Tibial nerve (tissue), 4 donors: ENCODE results near the gene FAM171A1. TPM values are rescaled to one million over a fixed set of nuclear protein-coding genes. Genes with fewer than 3 reads are reported as not detected.

Source experiments
- DNase-seq, 2 donors: peaks; one replicate each; pipeline ENCODE4 v3.0.0-alpha.2; 2019; ENCODE audit warnings: low spot score in 2 of 2
- H3K27ac ChIP-seq, 4 donors: fragments of 200-600 bp; sonication (generic) in 3 of 4; one replicate each; pipeline ENCODE4 v1.5.1; 2017 to 2019; ENCODE audit warnings: mild to moderate bottlenecking in 1 of 4
- H3K27me3 ChIP-seq, 2 donors: fragments of 200-600 bp; sonication (generic) in 1 of 2; one replicate each; pipeline versions ENCODE4 v1.5.1 to v1.6.0; 2017 to 2019
- H3K36me3 ChIP-seq, 3 donors: fragments of 200-600 bp; sonication (generic); one replicate each; pipeline ENCODE4 v1.5.1; 2018 to 2019
- H3K4me1 ChIP-seq, 4 donors: fragments of 200-600 bp; sonication (generic) in 3 of 4; one replicate each; pipeline ENCODE4 v1.5.1; 2017 to 2019
- H3K4me3 ChIP-seq, 4 donors: fragments of 200-600 bp; sonication (generic) in 3 of 4; one replicate each; pipeline ENCODE4 v1.5.1; 2017 to 2019; ENCODE audit warnings: mild to moderate bottlenecking in 1 of 4, moderate library complexity in 1 of 4
- H3K9me3 ChIP-seq, 4 donors: fragments of 200-600 bp; sonication (generic) in 3 of 4; one replicate each; pipeline ENCODE4 v1.5.1; 2017 to 2019
- EP300 ChIP-seq, 2 donors: sonication (generic); formaldehyde crosslinking; IDR thresholded peaks; one replicate each; pipeline ENCODE4 v1.6.1; 2017; ENCODE audit warnings: antibody characterized with exemption in 2 of 2, mild to moderate bottlenecking in 1 of 2
- POLR2A ChIP-seq, 2 donors: fragments of 450-650 bp; IDR thresholded peaks; one replicate each; pipeline ENCODE4 v1.6.1; 2017; ENCODE audit warnings: antibody characterized with exemption in 2 of 2, mild to moderate bottlenecking in 2 of 2, moderate library complexity in 2 of 2
- WGBS, 2 donors: methylation state at CpG; one replicate each; pipeline ENCODE4 v1.1.5; 2018; 5-methylcytosine and 5-hydroxymethylcytosine counted together
- total RNA-seq, 4 donors: library from RNA; depleted of rRNA; stranded (reverse); fragments of >200 nt; gene quantifications; one replicate each; pipeline ENCODE4 v1.1.0, GENCODE V29; 2016
- TF ChIP-seq, protein P1 (sequence below), 5 experiments: fragments of 200-600 bp in 3 of 5; fragments of 450-650 bp in 2 of 5; sonication (generic) in 3 of 5; IDR thresholded peaks; one replicate each; pipeline ENCODE4 v1.5.1; 2016 to 2019; ENCODE audit warnings: antibody characterized with exemption in 5 of 5, mild to moderate bottlenecking in 3 of 5, moderate library complexity in 2 of 5

The FAM171A1 gene
- total RNA-seq, 4 donors from 2014 or later: 15.3 to 31.2 (median 21.2) TPM

DNA sequence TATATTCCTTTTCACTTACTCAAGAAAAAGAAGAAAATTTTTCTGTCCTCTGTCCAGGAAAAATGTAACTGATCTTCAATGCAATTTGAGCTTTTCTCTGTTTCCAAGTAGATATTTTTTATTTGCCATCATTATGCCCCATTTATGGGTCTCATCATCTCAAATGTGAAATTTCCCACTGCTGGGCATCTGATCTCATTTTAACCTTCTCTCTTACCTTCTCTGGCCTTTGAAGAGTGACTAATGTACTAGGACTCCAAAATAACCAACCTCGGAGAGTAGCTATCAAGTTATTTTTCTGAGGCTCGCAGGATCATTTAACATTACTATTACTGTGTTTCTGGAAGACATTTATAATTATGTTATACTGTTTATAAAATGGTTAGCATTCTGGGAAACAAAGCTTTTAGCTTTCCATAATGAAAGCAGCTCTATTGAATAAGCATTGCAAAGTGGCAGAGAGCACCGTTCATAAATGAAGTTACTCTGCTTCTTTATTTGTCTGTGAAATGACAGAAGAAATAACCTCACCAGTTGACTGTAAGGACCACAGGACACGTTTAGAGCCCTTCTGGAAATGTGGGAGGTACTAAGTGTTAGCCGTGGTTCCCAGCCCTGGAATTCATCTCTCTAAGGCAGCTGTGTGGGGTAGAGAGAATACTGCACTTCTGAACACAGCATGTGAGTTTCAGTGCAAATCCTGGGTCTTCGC is 169.3 kb downstream of the FAM171A1 start:
- WGBS, 2 donors: 44 to 47% methylated on average over 6 of the region's 6 CpGs
- no peak for TF ChIP-seq EP300 (IDR thresholded peaks at IDR 0.05)
- TF ChIP-seq POLR2A (IDR thresholded peaks at IDR 0.05): no peak
- TF ChIP-seq, protein P1, sequence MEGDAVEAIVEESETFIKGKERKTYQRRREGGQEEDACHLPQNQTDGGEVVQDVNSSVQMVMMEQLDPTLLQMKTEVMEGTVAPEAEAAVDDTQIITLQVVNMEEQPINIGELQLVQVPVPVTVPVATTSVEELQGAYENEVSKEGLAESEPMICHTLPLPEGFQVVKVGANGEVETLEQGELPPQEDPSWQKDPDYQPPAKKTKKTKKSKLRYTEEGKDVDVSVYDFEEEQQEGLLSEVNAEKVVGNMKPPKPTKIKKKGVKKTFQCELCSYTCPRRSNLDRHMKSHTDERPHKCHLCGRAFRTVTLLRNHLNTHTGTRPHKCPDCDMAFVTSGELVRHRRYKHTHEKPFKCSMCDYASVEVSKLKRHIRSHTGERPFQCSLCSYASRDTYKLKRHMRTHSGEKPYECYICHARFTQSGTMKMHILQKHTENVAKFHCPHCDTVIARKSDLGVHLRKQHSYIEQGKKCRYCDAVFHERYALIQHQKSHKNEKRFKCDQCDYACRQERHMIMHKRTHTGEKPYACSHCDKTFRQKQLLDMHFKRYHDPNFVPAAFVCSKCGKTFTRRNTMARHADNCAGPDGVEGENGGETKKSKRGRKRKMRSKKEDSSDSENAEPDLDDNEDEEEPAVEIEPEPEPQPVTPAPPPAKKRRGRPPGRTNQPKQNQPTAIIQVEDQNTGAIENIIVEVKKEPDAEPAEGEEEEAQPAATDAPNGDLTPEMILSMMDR (IDR thresholded peaks at IDR 0.05): no peak
- no peaks in the 10 kb centered on the region for H3K9me3 ChIP-seq
- no peak overlapping the region for H3K4me3 ChIP-seq
- peaks cover 0 to 4% (median 0%) of the 10 kb centered on the region in 3 donors for H3K36me3 ChIP-seq
- no peak for DNase-seq
- H3K27ac ChIP-seq: no peak overlapping the region
- peaks cover 0 to 20% (median 3%) of the 10 kb centered on the region in 4 donors for H3K4me1 ChIP-seq
- H3K27me3 ChIP-seq: no peaks in the 10 kb centered on the region

DNA sequence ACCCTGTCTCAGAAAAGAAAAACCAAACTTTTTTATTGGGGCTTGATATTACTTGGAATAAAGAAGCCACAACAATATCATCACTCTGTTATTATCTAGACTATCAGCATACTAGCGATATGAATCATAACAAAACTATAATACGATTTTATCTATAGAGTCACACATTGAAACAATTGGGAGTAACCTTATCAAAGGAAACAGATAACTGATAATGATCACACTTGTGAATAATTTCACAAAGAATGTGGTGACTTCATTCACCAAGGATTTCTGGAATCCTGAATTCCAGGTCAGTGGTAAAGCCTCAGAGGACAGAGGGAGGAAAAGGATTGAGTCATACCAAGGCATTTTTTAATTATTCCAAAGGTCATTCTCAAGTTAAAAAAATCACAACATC is 170.5 kb downstream of the FAM171A1 start:
- Histone ChIP-seq H3K27me3 (no peaks in the 10 kb centered on the region), H3K27ac (no peak overlapping the region), H3K9me3 (no peaks in the 10 kb centered on the region), H3K36me3 (no peaks in the 10 kb centered on the region), H3K4me3 (no peak overlapping the region), H3K4me1 (peaks cover 0 to 20% (median 3%) of the 10 kb centered on the region in 4 donors)
- 29 to 30% methylated on average over 2 of the region's 2 CpGs for WGBS, 2 donors
- TF ChIP-seq POLR2A (IDR thresholded peaks at IDR 0.05) (no peak), EP300 (IDR thresholded peaks at IDR 0.05) (peak in 1 of 2 donors; percentile 53)
- TF ChIP-seq, protein P1 (IDR thresholded peaks at IDR 0.05): no peak
- no peak for DNase-seq

DNA sequence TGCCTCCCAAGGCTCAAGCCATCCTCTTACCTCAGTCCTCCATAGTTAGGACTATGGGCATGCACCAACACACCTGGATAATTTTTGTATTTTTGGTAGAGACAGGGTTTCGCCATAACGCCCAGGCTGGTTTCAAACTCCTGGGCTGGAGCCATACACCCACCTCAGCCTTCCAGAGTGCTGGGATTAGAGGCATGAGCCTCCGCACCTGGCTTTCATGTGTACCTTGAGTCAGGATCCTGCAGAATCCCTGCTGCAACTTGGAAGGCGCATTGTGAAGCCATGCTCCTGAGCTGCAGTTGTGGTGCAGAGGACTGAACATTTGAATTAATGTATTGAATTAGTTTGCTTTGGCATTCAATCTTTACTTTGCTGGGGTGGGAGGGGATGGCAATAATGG is 173.2 kb downstream of the FAM171A1 start:
- H3K4me1 ChIP-seq: peaks cover 0 to 20% (median 3%) of the 10 kb centered on the region in 4 donors
- H3K9me3 ChIP-seq: no peaks in the 10 kb centered on the region
- H3K27ac ChIP-seq: no peak overlapping the region
- no peaks in the 10 kb centered on the region for H3K27me3 ChIP-seq
- no peak overlapping the region for H3K4me3 ChIP-seq
- no peak for DNase-seq
- WGBS, 2 donors: 87 to 93% methylated on average over 4 of the region's 4 CpGs
- H3K36me3 ChIP-seq: no peaks in the 10 kb centered on the region
- no peak for TF ChIP-seq POLR2A (IDR thresholded peaks at IDR 0.05)

DNA sequence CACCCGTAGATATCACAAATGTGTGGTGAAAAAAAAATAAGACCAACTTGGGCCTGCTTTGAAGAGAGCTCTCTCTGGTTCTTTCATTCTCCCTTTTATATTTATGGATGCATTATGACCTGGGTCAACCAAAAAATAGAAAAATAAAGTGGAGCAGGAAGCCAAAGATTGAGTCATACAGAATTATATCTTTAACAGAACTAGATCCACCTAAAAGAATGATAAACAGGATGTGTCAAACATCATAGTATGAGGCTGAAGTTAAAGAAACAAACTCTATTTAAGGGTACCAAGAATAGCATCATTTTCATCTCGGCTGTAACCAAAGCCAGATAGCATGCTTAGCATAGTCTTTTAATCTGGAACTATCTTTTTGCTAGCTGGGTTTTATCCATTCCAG is 173.8 kb downstream of the FAM171A1 start:
- no peak for DNase-seq
- H3K9me3 ChIP-seq: no peaks in the 10 kb centered on the region
- no peaks in the 10 kb centered on the region for H3K27me3 ChIP-seq
- H3K36me3 ChIP-seq: no peaks in the 10 kb centered on the region
- TF ChIP-seq, protein P1 (IDR thresholded peaks at IDR 0.05): no peak
- H3K4me1 ChIP-seq: peaks cover 0 to 18% (median 3%) of the 10 kb centered on the region in 4 donors
- 50 to 62% methylated on average over 2 of the region's 2 CpGs for WGBS, 2 donors
- no peak overlapping the region for H3K4me3 ChIP-seq
- no peak overlapping the region for H3K27ac ChIP-seq

DNA sequence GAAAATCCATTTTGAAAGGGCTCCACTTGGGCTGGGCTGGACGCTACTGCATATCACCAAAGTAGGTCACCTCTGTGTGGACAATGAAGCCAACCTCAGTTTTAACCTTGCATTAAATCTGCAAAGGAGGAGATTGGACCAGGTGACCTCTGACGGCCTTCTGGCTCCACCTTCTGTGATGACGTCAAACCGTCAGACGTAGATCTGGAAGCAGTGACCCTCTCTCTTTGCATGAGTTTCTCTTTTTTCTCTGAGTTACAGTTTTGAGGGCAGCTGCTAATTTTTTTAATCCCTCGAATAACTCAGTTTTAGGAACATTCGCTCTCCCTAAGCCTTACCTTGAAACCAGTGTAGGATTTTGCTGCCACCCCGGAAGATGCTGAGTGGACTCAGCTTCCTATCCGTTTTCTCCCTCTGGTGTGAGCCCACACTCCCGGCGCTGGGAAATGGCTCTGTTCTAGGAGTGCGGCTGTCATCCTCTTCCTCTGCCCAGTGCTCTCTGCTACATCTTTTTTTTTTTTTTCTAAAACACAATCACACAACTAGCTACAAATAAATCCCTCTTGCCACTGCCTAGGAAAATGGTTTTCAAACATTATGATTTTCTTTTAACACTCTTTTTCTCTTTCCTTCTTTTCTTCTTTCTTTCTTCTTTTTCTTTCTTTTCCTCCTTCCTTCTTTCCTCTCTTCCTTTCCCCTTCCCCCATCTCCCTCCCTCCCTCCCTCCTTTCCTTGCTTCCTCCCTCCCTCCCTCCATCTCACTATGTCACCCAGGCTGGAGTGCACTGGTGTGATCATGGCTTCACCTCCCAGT is 174.9 kb downstream of the FAM171A1 start:
- no peak for DNase-seq
- H3K36me3 ChIP-seq: no peaks in the 10 kb centered on the region
- TF ChIP-seq, protein P1 (IDR thresholded peaks at IDR 0.05): no peak
- H3K27me3 ChIP-seq: no peaks in the 10 kb centered on the region
- H3K9me3 ChIP-seq: no peaks in the 10 kb centered on the region
- WGBS, 2 donors: 65 to 71% methylated on average over 12 of the region's 12 CpGs
- H3K4me3 ChIP-seq: no peak overlapping the region
- no peak overlapping the region for H3K27ac ChIP-seq
- H3K4me1 ChIP-seq: peaks cover 0 to 7% (median 3%) of the 10 kb centered on the region in 4 donors
